HTR-8/SVneo (cell line): ENCODE results near the gene TRIM28.
A peak's percentile ranks its signal among the peaks of the same experiment; 100 is the strongest.
"Not testable (repeated sequence)": the region's sequence is repeated elsewhere in the genome, so short reads cannot be mapped to it uniquely, and the experiment has no call there.

Experiments used
- DNase-seq: peaks from one replicate; pipeline ENCODE4 v3.0.0; 2011; ENCODE audit warnings: low spot score, mixed read lengths; ENCODE audit not compliant: insufficient read length
- FAIRE-seq: peaks from 2 replicates; lab custom pipeline; 2011; peaks lifted over from hg19 to GRCh38; lab: Jason Lieb, UNC

TRIM28 gene

GRCh38 chr19:58518256-58519086 lies 25.4 kb upstream of the TRIM28 start:
- FAIRE-seq, result no peak
- no peak for DNase-seq

- peak; percentile 23 for FAIRE-seq
- peak; percentile 84 for DNase-seq
These were observed 24.8 kb upstream of the TRIM28 start for GRCh38 chr19:58519087-58519354.

GRCh38 chr19:58519355-58520256 lies 24.3 kb upstream of the TRIM28 start, which contains the start of gene ZBTB45:
Gene ZBTB45 (minus strand): TSS chr19:58519810. CDS start chr19:58517673, 2,137 bp downstream.
- FAIRE-seq (peak; percentile 86), DNase-seq (peak; percentile 85)

GRCh38 chr19:58520257-58520599 lies 23.6 kb upstream of the TRIM28 start:
- FAIRE-seq, result no peak
- no peak for DNase-seq

GRCh38 chr19:58521651-58522050 lies 22.2 kb upstream of the TRIM28 start:
- no peak for FAIRE-seq
- DNase-seq, result no peak

GRCh38 chr19:58522709-58523108 lies 21.2 kb upstream of the TRIM28 start:
- FAIRE-seq (no peak), DNase-seq (no peak)

- DNase-seq, result no peak
- no peak for FAIRE-seq
These were observed 14.5 kb upstream of the TRIM28 start for GRCh38 chr19:58529405-58529804.

- DNase-seq, result no peak
These were observed 12.6 kb upstream of the TRIM28 start for GRCh38 chr19:58531034-58531840.

GRCh38 chr19:58535857-58536256 lies 8.0 kb upstream of the TRIM28 start:
- FAIRE-seq (no peak), DNase-seq (no peak)

More at GRCh38 chr19:58531034-58531840, 12.6 kb upstream of the TRIM28 start:
- no peak for FAIRE-seq

- FAIRE-seq (no peak), DNase-seq (no peak)
These were observed 6.7 kb upstream of the TRIM28 start for GRCh38 chr19:58536852-58537798.

GRCh38 chr19:58538257-58539168 lies 5.4 kb upstream of the TRIM28 start:
- DNase-seq (no peak), FAIRE-seq (no peak)

- DNase-seq, FAIRE-seq: not testable (repeated sequence)
These were observed 4.7 kb upstream of the TRIM28 start for GRCh38 chr19:58539169-58539559.

- not testable (repeated sequence) for FAIRE-seq, DNase-seq
These were observed 1.1 kb upstream of the TRIM28 start for GRCh38 chr19:58542641-58543372.

- FAIRE-seq (no peak), DNase-seq (peak; percentile 69)
These were observed 874 bp downstream of the TRIM28 start for GRCh38 chr19:58544591-58545285.

GRCh38 chr19:58545286-58546018 lies 1.6 kb downstream of the TRIM28 start:
- no peak for FAIRE-seq
- DNase-seq, result no peak

- FAIRE-seq (no peak), DNase-seq (no peak)
These were observed 2.2 kb downstream of the TRIM28 start for GRCh38 chr19:58546019-58546530.
